GM11168 (cell line): ENCODE data around the gene PPM1H.

ENCODE experiments used
- in situ Hi-C: fragments of 300-500 bp; cut with MboI; formaldehyde crosslinking; loops from one replicate; pipeline ENCODE4 v1.12.0; 2022; ENCODE audit warnings: low sequenced_read_pairs; ENCODE audit not compliant: unreplicated experiment

Gene PPM1H

DNA sequence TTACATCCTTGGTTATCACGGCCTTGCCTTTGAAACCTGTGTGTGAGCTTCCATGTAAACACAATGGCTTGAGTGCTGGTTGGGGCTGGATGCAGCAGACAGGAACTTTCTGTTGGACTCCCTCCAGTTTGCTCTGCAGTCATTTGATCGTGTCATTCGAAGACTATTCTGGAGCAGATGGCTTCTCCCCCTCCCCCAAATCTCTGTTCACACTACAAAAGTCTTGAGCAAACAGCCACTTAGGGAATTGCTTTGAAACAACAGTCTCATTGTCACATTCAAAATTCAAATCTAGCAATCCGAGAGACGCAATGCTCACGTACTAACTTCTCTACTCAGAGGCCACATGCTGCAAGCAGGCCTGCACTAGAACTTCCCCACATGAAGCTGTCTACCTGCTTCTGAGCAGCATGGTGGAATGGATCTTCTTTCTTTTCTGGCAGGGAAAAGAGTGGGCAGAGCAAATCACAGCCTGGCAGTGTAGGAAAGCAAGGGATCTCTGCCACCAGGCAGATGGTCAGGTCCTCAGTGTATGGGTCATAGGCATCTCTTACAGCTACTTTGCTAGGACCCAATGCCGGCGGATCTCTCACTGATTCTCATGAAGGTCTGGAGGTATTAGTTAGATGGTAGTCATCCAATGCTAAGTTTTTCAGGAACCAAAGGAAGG lies 214.2 kb downstream of the PPM1H start:
- in situ Hi-C loops = no loop called here

DNA sequence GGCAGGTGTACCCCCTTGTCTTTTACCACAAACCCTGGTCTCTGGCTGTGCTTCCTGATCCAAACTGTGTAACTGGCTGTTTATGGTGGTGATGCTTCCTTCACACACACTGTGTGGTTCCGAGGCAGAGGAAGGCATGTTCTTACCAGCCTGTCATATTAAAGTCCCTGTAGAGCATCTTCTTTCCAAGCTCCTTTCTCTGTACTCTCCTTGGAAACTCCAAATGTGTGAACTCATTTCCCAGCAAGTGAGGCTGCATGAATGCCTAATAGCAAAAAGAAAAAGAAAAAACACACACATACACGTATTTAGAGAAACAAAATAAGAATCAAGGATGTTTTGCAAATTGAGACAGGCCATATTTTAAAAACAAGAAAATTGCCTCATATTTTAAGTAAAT lies 214.9 kb downstream of the PPM1H start:
- in situ Hi-C loops = no loop called here

DNA sequence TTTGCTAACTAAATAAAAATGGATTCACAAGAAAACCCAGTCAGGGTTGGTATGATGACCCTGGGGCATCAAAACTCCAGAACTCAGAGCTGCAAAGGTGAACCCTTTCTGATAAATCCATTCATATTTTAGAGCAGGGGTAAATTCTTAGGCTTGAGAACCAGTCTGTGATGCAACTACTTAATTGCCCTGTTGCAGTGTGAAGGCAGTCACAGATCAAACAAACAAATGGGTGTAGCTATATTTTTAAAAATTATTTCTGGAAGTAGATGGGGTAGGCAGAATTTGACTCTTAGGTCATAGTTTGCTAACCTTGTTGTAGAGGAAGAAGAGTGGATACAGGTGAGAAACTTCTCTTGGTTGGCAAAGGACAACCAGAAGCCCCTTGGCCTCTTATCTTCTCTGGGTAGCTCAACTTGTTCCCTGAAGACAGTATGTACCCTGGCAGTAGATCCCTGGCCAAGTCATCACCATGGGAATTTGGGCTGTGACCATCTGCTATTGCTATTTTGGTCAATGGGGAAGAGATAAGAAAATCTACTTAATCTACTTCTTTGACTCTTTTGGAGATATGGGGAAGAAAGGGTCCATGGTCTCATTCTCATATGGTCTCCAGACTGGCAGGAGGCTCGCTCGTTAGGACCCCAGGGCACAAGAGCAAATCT lies 216.1 kb downstream of the PPM1H start:
- in situ Hi-C loops = no loop called here

DNA sequence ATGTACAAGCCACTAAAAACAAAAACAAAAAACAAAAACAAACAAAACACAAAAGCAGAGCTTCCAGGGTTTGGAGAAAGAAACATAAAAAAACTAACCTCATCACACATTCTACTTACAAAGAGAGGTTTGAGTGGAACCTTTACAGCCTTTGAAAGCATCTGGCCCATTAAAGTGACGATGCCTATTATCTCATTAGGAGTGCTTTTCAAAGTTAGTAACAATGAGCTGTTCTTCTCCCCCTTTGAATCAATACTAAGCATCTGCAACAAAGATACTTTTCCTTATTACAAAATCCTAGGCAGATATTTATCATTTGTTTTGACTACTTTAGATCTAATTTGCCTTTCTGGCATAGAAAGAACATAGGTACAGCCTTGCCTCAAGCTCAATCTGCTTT lies 217.3 kb downstream of the PPM1H start:
- in situ Hi-C loops = no loop called here

DNA sequence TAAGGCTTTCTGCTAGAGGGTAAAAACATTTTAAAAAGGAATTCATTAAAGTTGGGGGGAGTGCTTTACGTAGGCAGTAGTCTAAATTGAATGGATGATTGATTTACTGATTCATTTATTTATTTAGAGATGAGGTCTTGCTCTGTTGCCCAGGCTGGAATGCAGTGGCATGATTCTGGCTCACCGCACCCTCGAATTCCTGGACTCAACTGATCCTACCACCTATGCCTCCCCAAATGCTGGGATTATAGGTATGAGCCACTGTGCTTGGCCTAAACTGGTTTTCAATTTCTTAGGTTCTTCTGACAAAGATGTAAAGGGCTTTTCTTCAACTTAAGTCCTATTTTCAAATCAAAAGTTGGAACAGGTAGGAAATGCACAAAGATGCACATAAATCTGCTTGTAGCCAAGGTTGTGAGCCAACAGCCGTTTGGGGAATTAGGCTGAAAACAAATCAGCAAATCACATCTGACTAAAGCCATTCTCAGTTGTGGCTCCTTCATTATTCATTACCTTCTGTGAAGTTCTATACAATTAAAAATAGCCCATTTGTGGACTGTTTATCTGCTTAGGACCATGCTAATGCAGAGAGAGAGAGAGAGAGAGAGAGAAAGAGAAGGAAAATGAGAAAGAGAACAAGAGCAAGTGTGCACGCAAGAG lies 218.0 kb downstream of the PPM1H start:
- in situ Hi-C loops = no loop called here

DNA sequence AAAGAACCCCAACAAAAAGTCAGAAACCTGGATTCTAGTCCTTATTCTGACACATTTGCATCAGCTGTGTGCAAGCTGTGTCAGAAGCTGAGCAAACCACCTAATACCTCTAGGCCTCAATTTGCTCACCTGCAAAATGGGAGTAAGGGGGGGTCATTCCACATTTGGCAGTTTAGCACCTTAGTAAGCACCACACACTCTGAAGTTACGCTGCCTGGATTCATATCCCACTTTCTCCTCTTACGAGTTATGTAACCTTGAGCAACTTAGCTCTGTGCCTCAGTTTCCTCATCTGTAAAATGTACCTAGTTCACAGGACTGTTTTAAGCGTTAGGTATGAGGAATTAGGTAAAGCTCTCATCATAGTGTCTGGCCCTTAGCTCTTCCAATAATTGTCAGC lies 218.9 kb downstream of the PPM1H start:
- in situ Hi-C loops = no loop called here

DNA sequence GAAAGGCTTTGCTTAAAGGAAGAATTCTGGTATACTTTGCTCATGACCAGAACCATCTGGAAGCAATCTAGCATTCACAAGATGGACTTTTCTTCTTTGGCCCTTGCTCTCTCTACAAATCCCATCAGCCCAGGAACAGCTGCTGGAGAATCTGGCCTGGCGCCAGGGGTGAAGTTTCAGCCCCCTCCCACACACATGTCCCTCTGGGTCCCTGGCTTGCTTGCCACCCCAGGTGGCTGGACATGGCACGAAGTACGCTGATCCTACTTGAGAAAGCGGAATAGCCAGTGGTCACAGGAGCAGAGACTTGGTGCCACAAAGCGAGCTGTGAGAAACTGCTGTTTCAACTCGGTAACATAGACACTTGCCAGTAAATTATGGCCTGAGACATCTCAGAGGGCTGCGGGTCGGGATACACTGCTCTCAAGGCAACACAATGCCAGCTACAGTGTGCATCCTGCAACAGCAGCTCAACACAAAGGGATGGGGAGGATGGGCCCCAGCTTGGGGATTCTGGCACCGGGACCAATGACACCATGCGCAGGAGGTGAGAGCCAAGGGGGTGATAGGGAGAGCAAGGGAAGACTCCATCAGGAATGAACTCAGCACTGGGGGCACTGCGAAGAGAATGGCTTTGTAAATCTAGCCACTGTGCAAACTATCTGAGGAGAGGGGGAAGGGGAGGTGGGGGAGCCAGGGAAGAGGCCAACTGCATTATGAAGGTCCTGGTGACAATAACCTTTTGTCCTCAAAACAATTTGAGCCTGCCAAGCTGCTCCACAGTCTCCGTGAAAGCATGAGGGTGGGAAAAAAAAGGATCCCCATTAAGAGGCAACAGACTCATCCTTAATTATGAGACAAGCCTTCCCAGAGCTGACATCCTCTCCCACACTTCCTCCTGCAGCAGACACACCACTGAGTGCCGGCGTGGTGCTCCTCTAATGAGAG lies 219.9 kb downstream of the PPM1H start:
- in situ Hi-C loops = no loop called here

DNA sequence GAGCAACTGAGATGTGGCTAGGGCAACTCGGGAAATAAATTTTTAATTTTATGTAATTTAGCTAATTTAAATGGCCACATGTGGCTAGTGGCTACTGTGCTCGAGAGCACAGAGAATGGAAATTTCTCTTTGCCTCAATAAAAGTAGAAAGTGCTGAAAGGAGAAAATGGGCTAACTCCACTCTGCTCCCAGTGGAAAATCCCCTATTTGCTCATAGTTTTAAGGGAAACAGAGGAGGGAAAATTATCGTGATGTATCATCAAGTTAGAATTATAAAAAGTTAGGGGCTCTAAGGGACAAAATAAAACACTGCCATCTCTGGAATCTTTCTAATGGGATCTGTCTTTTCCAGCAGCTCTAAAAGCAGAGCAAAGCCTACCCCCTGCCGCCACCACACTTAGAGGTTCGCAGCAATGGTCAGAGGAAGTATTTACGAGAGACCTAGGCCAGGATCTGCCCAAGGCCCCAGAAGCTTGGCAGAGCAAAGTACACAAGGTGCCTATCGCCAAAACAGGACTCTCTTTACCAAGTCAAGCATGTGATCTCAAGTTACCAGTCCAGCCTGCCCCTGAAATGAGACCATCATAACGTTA lies 220.7 kb downstream of the PPM1H start:
- in situ Hi-C loops = no loop called here

DNA sequence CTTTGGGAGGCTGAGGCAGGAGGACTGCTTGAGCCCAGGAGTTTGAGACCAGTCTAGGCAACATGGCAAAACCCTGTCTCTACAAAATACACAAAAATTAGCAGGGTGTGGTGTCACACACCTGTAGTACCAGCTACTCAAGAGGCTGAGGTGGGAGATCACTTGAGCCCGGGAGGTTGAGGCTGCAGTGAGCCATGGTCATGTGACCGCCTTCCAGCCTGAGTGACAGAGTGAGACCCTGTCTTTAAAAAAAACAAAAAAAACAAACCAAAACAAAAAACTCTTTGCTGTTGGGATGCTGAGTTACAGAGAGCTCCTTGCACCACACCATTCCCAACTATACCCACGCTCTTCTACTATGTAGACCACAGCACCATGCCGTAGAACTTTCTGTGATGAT lies 221.2 kb downstream of the PPM1H start:
- in situ Hi-C loops = no loop called here

DNA sequence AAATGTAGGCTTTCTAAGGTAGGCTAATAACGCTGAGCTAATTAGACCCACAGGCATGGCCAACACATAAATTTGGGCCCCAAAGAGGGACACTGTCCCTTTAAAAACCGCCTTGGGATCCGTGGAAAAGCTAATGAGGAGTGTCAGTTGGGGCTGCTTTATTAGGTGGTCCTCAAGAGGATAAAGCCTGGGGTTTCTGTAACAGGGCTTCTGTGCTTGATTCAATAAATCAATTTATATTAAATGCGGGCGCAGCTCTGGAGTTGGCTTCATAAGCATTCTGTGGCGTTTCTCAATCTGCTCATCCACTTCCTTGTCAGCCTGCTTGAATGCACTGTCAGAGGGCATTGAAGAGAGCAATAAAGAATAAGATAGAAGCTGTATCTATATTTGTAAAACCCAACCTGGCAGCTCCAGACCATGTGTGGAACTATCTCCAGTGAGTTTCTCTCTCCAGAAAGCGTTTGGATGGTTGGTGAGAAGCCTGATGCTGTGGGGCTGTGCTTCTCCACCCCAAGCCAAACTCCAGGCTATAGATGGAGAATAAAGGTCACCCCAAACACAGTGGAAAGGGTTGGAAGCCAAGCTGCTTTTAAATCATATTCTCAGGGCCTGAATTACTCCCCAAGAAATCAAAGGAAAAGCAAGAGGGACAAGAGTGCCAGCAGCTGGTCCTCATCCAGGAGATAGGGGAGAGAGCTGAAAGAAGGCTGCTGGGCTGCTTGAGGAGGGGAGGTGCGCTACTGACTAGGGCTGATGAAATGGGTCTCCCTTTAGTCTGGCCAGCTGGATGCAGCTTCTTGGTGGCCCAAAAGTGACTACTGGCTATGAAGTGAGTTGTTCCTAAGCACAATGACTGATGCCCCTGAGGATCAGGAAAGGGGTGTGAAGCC lies 222.0 kb downstream of the PPM1H start:
- in situ Hi-C loops = no loop called here

DNA sequence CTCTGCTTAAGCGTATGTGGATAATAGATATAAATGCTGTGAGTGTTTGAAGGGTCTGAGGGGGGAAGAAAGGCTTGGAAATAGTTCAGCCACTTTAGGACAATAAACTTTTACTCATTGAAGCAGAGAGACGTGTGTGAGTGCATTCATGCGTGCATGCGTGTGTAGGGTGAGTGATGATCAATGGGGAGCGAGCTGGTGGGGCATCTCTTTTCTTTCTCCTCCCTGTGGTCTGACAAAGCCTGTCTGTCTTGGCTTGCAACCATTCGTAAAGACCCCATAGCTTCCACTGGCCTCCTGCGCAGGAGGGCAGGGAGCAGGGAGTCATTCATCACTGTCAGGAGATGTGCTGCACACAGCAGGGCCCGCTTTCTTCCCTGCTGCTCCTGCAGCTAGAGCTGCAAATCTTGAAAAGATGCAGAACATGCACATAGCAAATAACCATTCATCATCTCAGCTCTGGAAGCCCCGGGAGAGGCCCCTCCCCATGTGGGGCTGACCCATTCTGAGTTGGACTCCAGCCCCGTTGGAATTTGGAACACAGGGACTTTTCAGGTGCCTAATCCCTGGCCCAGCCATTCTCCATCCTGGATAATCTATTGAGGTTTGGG lies 223.2 kb downstream of the PPM1H start:
- in situ Hi-C loops = no loop called here

DNA sequence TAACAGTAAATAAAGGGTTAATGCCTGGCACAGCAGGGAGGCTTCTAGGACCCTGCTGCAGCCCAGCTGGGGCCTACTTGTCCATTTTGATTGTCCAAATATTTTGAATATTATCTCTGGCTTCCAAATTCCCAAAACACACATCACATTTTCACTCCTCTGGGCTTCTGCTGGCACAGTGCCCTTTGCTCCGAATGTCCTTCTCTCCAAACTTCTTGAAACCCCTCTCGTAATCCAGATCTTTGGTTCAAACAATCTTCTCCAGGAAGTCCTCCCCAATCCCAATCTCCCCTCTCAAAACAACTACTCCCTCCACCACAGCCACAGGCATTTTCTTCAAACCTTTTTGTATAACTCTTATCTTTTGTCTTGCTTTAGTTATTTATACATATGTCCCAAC lies 225.6 kb downstream of the PPM1H start:
- in situ Hi-C loops = no loop called here

DNA sequence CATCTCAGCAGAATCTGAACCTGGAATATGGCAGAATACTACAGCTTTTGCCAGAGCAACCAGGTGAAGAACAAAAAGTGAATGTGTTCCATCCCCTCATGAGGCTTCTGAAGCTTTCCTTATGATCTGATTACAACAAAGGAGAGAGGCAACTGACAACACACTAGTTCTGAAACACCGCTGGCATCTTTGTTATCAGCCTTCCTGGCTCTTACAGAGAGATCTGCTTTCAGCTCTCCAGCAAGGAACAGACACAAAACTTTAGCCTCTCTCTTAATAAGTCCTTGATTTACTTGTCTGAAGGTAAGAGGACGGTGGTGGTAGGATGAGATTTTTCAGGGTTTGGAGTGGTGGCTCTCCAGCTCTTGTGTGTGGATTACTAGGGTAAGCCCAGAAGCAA lies 227.0 kb downstream of the PPM1H start:
- in situ Hi-C loops = no loop called here

DNA sequence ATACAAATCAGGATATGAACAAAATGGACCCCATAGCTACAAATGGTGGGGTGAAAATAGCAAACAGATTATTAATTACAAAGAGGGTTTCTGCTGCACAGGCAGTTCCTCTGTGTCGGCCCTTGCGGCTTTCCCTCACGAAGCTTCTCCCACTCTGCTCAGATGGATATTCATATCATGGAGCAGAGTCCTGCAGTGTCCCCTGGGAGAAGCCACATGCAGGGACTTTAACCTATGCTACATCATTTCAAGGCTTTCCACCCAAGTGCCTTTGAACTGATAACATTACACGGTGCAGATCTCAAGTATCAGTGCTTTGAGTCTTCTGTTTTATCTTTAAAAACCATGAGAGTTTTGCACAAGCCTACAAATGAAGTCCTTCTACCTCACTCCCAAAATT lies 229.1 kb downstream of the PPM1H start:
- in situ Hi-C loops = no loop called here

DNA sequence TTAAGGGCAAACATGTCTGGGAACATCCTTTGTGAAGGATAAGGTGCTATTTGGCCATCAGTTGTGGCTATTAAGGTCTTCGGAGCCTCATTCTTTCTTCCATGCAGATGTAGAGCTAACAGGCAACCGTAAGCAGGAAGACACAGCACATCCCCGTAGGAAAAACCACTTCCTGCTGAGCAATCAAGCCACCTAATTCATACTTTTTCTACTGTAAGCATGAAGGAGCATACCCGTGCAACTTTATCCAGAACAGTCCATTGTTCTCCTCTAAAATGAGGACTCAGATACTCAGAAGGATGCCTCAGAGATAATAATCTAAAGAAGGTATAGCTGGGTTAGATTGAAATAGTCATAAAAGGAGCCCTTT lies 232.0 kb downstream of the PPM1H start:
- in situ Hi-C loops = no loop called here

DNA sequence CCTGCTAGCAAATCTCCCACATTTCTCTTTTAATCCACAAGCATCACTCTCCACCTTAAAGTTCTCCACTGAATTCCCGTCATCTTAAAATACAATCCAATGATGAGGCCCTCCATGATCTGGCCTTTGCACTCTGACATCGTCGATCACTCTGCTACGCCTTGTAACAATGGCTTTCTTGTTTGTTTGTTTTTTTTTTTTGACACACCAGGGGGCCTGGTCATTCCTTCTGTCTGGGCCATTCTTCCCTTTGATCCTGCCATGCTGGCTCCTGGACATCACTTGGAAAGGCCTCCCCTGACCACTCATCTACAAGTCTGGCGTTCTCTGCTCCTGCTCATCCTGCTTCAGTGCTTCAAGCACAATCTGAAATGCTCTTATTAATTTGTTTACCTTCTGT lies 233.5 kb downstream of the PPM1H start:
- in situ Hi-C loops = no loop called here

DNA sequence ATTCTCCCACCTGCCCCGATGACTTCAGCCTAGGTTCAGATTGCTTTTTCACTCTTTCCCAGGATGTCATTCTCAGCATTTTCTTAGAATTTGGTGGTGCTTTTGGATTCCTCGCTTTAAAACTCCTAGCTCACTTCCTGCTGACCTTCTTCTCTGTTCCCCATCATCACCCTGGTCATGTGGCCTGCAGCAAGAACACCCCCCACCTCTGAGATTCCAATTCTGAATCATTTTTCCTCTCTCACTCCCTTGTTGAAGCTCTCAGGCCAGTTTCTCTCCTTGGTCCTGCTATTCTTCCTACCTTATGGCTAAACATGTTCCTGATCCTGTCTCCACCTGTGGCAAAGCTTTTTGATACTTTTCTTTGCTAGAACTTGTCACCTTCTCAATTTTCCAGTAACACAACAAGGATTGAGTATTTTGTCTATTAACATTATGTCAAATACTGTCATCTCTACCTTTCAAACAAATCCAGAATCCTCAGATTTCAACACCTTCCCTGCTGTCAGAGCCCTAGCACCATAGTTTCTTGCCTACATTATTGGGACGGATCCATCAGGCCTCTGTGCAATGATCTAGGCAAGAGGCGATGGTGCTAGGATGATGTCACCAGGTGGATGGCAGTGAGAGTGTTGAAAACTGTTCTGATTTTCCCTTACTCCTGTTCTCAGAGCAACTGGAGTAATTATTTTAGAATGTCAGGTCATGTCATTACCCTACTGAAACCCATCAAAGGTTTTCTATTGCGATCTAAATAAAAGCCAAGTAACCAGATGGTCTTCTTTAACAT lies 234.7 kb downstream of the PPM1H start:
- in situ Hi-C loops = no loop called here

DNA sequence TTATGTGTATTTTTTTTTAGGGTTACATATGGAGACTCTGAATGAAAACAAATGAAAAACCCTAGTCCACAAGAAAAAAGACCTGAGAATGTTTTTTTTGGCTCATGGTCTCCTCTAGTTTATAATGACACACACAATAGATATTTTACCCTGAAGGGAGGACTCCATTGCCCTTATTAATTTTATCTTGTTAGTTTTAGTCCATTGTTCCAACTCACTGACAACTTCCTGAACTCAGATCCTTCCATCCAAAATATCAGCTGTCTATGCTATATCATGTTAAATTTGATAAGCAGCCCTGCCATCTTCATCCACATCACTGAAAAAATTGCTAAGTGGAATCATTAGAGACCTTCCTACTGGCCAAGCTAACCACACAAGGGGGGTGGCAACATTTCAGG lies 236.2 kb downstream of the PPM1H start:
- in situ Hi-C loops = no loop called here
